ENCODE data around the gene ANO7. TPM values are rescaled to one million over a fixed set of nuclear protein-coding genes. Genes with fewer than 3 reads are reported as not detected.
"Not testable (repeated sequence)": the region's sequence is repeated elsewhere in the genome, so short reads cannot be mapped to it uniquely, and the experiment has no call there.

ANO7 gene
- total RNA-seq, 1 donor from 2014 or later, result 0.10 TPM

- DNase-seq, result no peak
Measured at GRCh38 chr2:241190291-241190981, 2.0 kb downstream of the ANO7 start.

- DNase-seq, result no peak
Measured at GRCh38 chr2:241191081-241191480, 2.6 kb downstream of the ANO7 start.

- no peak for DNase-seq
Measured at GRCh38 chr2:241193271-241193670, 4.8 kb downstream of the ANO7 start.

- DNase-seq, result no peak
Measured at GRCh38 chr2:241194811-241195210, 6.3 kb downstream of the ANO7 start.

- no peak for DNase-seq
Measured at GRCh38 chr2:241195506-241196130, 7.1 kb downstream of the ANO7 start.

- not testable (repeated sequence) for DNase-seq
Measured at GRCh38 chr2:241197246-241197645, 8.8 kb downstream of the ANO7 start.

GRCh38 chr2:241197947-241198346 is 9.5 kb downstream of the ANO7 start:
- DNase-seq, result no peak

- no peak for DNase-seq
Measured at GRCh38 chr2:241198381-241199279, 10.2 kb downstream of the ANO7 start.

- DNase-seq, result no peak
Measured at GRCh38 chr2:241199286-241199685, 10.8 kb downstream of the ANO7 start.

GRCh38 chr2:241199897-241200821 is 11.7 kb downstream of the ANO7 start:
- no peak for DNase-seq

- DNase-seq, result no peak
Measured at GRCh38 chr2:241200822-241201395, 12.4 kb downstream of the ANO7 start.

- peak; percentile 34 for DNase-seq
Measured at GRCh38 chr2:241201445-241202267, 13.2 kb downstream of the ANO7 start.

GRCh38 chr2:241202268-241202585 is 13.8 kb downstream of the ANO7 start:
- DNase-seq, result no peak

- DNase-seq, result no peak
Measured at GRCh38 chr2:241202681-241203080, 14.2 kb downstream of the ANO7 start.

- no peak for DNase-seq
Measured at GRCh38 chr2:241203218-241204009, 14.9 kb downstream of the ANO7 start.

GRCh38 chr2:241204010-241204384 is 15.5 kb downstream of the ANO7 start:
- no peak for DNase-seq

- no peak for DNase-seq
Measured at GRCh38 chr2:241204490-241204889, 16.0 kb downstream of the ANO7 start.

GRCh38 chr2:241205086-241205485 is 16.6 kb downstream of the ANO7 start:
- DNase-seq, result no peak

GRCh38 chr2:241207151-241207550 is 18.7 kb downstream of the ANO7 start:
- DNase-seq, result no peak

- DNase-seq, result no peak
Measured at GRCh38 chr2:241207641-241208040, 19.2 kb downstream of the ANO7 start.
